RPMI8226 (cell line): Measurements from ENCODE around the gene PIEZO2.
"Not testable (repeated sequence)": the region's sequence is repeated elsewhere in the genome, so short reads cannot be mapped to it uniquely, and the experiment has no call there.

Experiments used
- DNase-seq: peaks from one replicate; pipeline ENCODE4 v3.0.0-alpha.2; 2015

The PIEZO2 gene

GRCh38 chr18:11148680-11149440 lies 509 bp downstream of the PIEZO2 start:
- DNase-seq: no peak

- DNase-seq: no peak
Observed at GRCh38 chr18:11147962-11148679, 1.2 kb downstream of the PIEZO2 start.

GRCh38 chr18:11147371-11147951 lies 1.9 kb downstream of the PIEZO2 start:
- peak; percentile 65 for DNase-seq

- no peak for DNase-seq
Observed at GRCh38 chr18:11146947-11147345, 2.4 kb downstream of the PIEZO2 start.

GRCh38 chr18:11146238-11146946 lies 3.0 kb downstream of the PIEZO2 start:
- no peak for DNase-seq

- DNase-seq: no peak
Observed at GRCh38 chr18:11145413-11146191, 3.8 kb downstream of the PIEZO2 start.

- no peak for DNase-seq
Observed at GRCh38 chr18:11137400-11137799, 12.0 kb downstream of the PIEZO2 start.

- DNase-seq: no peak
Observed at GRCh38 chr18:11136241-11136640, 13.1 kb downstream of the PIEZO2 start.

- no peak for DNase-seq
Observed at GRCh38 chr18:11134940-11135339, 14.4 kb downstream of the PIEZO2 start.

- not testable (repeated sequence) for DNase-seq
Observed at GRCh38 chr18:11129059-11129458, 20.3 kb downstream of the PIEZO2 start.

- no peak for DNase-seq
Observed at GRCh38 chr18:11125492-11126315, 23.7 kb downstream of the PIEZO2 start.

GRCh38 chr18:11124054-11124453 lies 25.3 kb downstream of the PIEZO2 start:
- no peak for DNase-seq

- DNase-seq: no peak
Observed at GRCh38 chr18:11121443-11121849, 27.9 kb downstream of the PIEZO2 start.

- no peak for DNase-seq
Observed at GRCh38 chr18:11119959-11120587, 29.3 kb downstream of the PIEZO2 start.

- DNase-seq: no peak
Observed at GRCh38 chr18:11119550-11119949, 29.8 kb downstream of the PIEZO2 start.

- DNase-seq: no peak
Observed at GRCh38 chr18:11118051-11118766, 31.2 kb downstream of the PIEZO2 start.

GRCh38 chr18:11115276-11115675 lies 34.1 kb downstream of the PIEZO2 start:
- no peak for DNase-seq

- no peak for DNase-seq
Observed at GRCh38 chr18:11114653-11115052, 34.7 kb downstream of the PIEZO2 start.

- DNase-seq: no peak
Observed at GRCh38 chr18:11113937-11114336, 35.4 kb downstream of the PIEZO2 start.

- DNase-seq: no peak
Observed at GRCh38 chr18:11113046-11113548, 36.3 kb downstream of the PIEZO2 start.
